ENCODE measurements around the gene KRIT1. TPM values are rescaled to one million over a fixed set of nuclear protein-coding genes. Genes with fewer than 3 reads are reported as not detected.

Gene KRIT1
- polyA plus RNA-seq, 1 experiment, result 45.1 TPM

- no peak for TF ChIP-seq CTCF (IDR thresholded peaks at IDR 0.05; ENCODE audit: low read depth, low read length)
- no peak for DNase-seq (ENCODE audit: low read depth, low spot score)
Measured at GRCh38 chr7:92150450-92151017, 95.2 kb downstream of the KRIT1 start.

GRCh38 chr7:92149736-92150239, 95.9 kb downstream of the KRIT1 start:
- H3K27ac ChIP-seq (ENCODE audit: low read depth, low read length), result no peak overlapping the region
- H3K4me3 ChIP-seq (ENCODE audit: low read depth, low read length), result no peak overlapping the region
- no peak for DNase-seq (ENCODE audit: low read depth, low spot score)
- no peaks in the 10 kb centered on the region for H3K9me3 ChIP-seq (ENCODE audit: control insufficient read depth, insufficient read depth, low read length)
- ChIA-PET POLR2A (no interaction called here), CTCF (no interaction called here)
- no peaks in the 10 kb centered on the region for H3K27me3 ChIP-seq (ENCODE audit: control insufficient read depth, insufficient read depth, low read length)
- no peak for TF ChIP-seq CTCF (IDR thresholded peaks at IDR 0.05; ENCODE audit: low read depth, low read length)

More at GRCh38 chr7:92150450-92151017, 95.2 kb downstream of the KRIT1 start:
- H3K4me3 ChIP-seq (ENCODE audit: low read depth, low read length), result no peak overlapping the region
- H3K27me3 ChIP-seq (ENCODE audit: control insufficient read depth, insufficient read depth, low read length), result no peaks in the 10 kb centered on the region
- H3K9me3 ChIP-seq (ENCODE audit: control insufficient read depth, insufficient read depth, low read length), result no peaks in the 10 kb centered on the region
- H3K27ac ChIP-seq (ENCODE audit: low read depth, low read length), result no peak overlapping the region
- ChIA-PET CTCF (interaction anchor here (0.6 to 1.4 kb wide), 2 partner anchors 29 to 83 kb away, joined by 3 to 6 read pairs; partner anchors contain the start of gene LRRD1), POLR2A (no interaction called here)

Small RNA genes lying within 50 kb of the gene (small RNA-seq; reads per million reads assigned to genes)
- gene MIR1285-1 (ENCODE audit: insufficient read length, low read depth), result not detected
- gene RF00019 (ENCODE audit: insufficient read length, low read depth), result not detected

Other genes starting within 250 kb of the KRIT1 start
- gene CYP51A1, start 111.4 kb downstream of the KRIT1 start, polyA plus RNA-seq (2011; rRNA removed), result 9.1 and 12.3 TPM in 2 replicates
- not detected in 2 replicates for gene LRRD1, start 66.8 kb downstream of the KRIT1 start, polyA plus RNA-seq (2011; rRNA removed)
- 38.0 and 52.6 TPM in 2 replicates for gene ANKIB1, start 60 bp upstream of the KRIT1 start, polyA plus RNA-seq (2011; rRNA removed)
- 26.9 and 31.7 TPM in 2 replicates for gene GATAD1, start 201.6 kb upstream of the KRIT1 start, polyA plus RNA-seq (2011; rRNA removed)
- not detected in 2 replicates for gene ERVW-1, start 232.0 kb upstream of the KRIT1 start, polyA plus RNA-seq (2011; rRNA removed)

All from AG04450 (cell line).